Peyer's patch (tissue), 4 donors: Measurements from ENCODE around the gene GRID2IP.
"Not testable (repeated sequence)": the region's sequence is repeated elsewhere in the genome, so short reads cannot be mapped to it uniquely, and the experiment has no call there.

Experiments used
- CTCF ChIP-seq, 6 experiments: fragments of 450-650 bp in 4 of 6; fragments of 200-600 bp in 2 of 6; sonication (generic) in 1 of 6; IDR thresholded peaks; one replicate each; pipeline ENCODE4 v1.5.1; 2017 to 2019; ENCODE audit warnings: antibody characterized with exemption in 6 of 6, mild to moderate bottlenecking in 3 of 6, moderate library complexity in 1 of 6
- POLR2A ChIP-seq, 2 donors: fragments of 450-650 bp; IDR thresholded peaks; one replicate each; pipeline ENCODE4 v1.5.1; 2017; ENCODE audit warnings: antibody characterized with exemption in 2 of 2, mild to moderate bottlenecking in 2 of 2, moderate library complexity in 2 of 2

- not testable (repeated sequence) for TF ChIP-seq CTCF, POLR2A (IDR thresholded peaks at IDR 0.05)
Observed at GRCh38 chr7:6576867-6577368, 25.7 kb upstream of the GRID2IP start.
